22Rv1 (cell line): ENCODE measurements around the gene PCDHGB2.
"Not testable (repeated sequence)": the region's sequence is repeated elsewhere in the genome, so short reads cannot be mapped to it uniquely, and the experiment has no call there.

Experiments used
- H3K27ac ChIP-seq: fragments of 450-650 bp; 2 replicates; pipeline ENCODE4 v1.5.1; 2017
- ZFX ChIP-seq: fragments of 450-650 bp; IDR thresholded peaks from 2 replicates; pipeline ENCODE4 v1.6.1; 2017; ENCODE audit warnings: antibody characterized with exemption, borderline replicate concordance
- TF ChIP-seq, protein P1 (sequence below): fragments of 450-650 bp; IDR thresholded peaks from 2 replicates; pipeline ENCODE4 v1.5.1; 2017; ENCODE audit warnings: mild to moderate bottlenecking

Gene PCDHGB2

DNA sequence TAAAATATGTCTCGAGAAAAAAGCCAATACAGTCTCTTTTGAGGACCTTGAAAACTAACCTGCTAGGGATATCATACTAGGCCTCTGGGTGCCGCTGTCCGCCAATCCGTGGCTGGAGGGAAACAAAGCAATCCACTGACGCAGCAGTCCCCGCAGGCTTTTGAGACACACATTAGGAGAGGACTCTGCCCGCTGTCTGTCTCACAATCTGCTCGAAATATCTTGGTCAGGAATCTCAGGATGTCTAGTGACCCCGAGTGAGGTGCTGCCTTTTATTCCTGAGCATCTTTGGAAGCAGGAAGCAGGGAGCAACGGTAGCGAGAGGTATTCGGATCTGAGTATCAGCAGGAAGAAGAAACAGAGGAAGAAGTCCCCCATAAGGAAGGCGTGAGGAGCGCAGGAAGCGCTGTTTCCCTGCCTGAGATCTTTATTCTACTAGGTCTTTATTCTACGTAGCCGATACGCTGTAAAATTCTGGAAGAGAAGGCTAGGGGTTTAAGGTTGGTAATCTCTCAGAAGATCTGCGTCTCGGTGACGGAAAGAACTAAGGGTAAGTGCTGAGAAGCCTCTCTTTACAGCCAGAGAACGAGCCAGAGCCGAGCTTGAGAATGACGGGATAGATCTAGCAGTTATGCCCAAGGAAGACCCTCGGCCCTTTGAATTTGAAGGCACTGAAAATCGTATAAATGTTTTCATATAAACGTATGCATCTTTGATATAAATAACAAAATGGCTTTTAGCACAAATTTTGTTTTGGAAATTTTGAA is 33.5 kb upstream of the PCDHGB2 start:
- TF ChIP-seq, protein P1, sequence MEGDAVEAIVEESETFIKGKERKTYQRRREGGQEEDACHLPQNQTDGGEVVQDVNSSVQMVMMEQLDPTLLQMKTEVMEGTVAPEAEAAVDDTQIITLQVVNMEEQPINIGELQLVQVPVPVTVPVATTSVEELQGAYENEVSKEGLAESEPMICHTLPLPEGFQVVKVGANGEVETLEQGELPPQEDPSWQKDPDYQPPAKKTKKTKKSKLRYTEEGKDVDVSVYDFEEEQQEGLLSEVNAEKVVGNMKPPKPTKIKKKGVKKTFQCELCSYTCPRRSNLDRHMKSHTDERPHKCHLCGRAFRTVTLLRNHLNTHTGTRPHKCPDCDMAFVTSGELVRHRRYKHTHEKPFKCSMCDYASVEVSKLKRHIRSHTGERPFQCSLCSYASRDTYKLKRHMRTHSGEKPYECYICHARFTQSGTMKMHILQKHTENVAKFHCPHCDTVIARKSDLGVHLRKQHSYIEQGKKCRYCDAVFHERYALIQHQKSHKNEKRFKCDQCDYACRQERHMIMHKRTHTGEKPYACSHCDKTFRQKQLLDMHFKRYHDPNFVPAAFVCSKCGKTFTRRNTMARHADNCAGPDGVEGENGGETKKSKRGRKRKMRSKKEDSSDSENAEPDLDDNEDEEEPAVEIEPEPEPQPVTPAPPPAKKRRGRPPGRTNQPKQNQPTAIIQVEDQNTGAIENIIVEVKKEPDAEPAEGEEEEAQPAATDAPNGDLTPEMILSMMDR, result peak; percentile 92
- TF ChIP-seq ZFX, result no peak
- H3K27ac ChIP-seq, result peak overlapping the region; percentile 32; the same call in 1 of the 2 replicates

DNA sequence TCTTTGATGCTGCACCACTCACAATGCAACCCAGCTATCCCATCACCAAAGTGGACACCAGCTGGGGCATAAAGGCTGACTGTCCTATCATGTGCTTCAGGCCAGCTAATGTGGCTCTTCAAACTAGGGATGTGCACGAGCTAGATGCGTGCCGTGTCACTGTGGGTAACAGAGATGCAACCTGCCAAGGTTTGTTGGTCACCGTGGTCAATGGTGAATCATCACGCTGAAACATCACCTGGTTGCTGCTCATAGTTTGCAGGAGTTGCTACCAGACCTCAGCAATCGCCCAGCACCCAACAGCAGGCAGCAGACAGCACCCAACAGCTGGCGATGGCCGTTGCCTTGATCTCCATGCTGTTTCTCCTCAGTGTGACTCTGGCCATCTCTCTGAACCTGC is 31.6 kb upstream of the PCDHGB2 start:
- TF ChIP-seq, protein P1, result no peak
- no peak for TF ChIP-seq ZFX
- no peak overlapping the region for H3K27ac ChIP-seq

DNA sequence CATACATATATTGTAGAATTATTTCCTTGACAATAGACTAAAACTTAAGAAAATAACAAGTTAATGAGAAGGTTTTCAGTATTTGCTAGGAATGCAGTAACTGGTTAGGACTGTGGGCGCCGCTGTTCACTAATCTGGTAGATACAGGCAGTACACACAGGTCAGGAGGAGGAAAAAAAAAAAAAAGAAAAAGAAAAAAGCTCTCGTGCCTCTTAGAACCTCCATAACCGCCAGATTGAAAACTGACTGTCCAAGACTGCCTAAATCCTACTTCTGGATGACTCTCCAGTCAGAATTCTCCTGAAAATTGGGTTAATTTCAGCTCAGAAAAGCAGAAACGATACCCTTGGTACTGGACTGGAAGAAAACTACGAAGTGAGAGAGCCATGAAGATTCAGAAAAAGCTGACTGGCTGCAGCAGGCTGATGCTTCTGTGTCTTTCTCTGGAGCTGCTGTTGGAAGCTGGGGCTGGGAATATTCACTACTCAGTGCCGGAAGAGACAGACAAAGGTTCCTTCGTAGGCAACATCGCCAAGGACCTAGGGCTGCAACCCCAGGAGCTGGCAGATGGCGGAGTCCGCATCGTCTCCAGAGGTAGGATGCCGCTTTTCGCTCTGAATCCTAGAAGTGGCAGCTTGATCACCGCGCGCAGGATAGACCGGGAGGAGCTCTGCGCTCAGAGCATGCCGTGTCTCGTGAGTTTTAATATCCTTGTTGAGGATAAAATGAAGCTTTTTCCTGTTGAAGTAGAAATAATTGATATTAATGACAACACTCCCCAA is 29.3 kb upstream of the PCDHGB2 start, which contains the start of gene PCDHGA1:
PCDHGA1 (plus strand) TSS at position 216 of the 782 bp plus-strand sequence.
- TF ChIP-seq, protein P1, result peak; percentile 86
- no peak for TF ChIP-seq ZFX
- no peak within 1 kb of the TSS for H3K27ac ChIP-seq

DNA sequence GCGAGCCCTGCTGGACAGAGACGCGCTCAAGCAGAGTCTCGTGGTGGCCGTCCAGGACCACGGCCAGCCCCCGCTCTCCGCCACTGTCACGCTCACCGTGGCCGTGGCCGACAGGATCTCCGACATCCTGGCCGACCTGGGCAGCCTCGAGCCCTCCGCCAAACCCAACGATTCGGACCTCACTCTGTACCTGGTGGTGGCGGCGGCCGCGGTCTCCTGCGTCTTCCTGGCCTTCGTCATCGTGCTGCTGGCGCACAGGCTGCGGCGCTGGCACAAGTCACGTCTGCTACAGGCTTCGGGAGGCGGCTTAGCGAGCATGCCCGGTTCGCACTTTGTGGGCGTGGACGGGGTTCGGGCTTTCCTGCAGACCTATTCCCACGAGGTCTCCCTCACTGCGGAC is 27.2 kb upstream of the PCDHGB2 start:
- not testable (repeated sequence) for H3K27ac ChIP-seq

DNA sequence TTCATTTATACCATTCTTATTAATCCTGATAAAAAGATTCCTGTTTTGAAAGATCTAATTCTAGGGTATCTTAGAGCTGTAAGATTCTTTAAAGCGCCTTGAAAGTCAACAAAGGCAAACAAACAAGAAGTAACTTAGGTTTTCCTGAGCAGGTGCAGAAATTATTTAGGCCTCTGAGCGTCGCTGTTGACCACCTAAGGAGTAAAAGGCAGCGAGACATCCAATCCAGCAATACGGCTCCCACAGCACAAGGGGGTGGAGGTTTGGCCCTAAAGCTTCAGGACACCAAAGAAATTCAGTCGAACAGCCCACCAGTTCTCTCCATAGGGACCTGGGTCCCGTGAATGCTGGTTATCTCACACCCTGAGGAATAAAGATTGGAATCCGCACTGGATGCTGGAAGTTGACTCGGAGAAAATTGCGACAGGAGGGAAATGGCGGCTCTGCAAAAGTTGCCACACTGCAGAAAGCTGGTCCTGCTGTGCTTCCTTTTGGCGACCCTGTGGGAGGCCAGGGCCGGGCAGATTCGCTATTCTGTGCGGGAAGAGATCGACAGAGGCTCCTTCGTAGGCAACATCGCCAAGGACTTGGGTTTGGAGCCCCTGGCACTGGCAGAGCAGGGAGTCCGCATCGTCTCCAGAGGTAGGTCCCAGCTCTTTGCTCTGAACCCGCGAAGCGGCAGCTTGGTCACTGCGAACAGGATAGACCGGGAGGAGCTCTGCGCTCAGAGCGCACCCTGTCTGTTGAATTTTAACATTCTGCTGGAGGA is 21.1 kb upstream of the PCDHGB2 start, which contains the start of gene PCDHGA2:
PCDHGA2 (plus strand) TSS at position 223 of the 769 bp plus-strand sequence.
- TF ChIP-seq, protein P1, result peak; percentile 73
- no peak for TF ChIP-seq ZFX
- no peak within 1 kb of the TSS for H3K27ac ChIP-seq

DNA sequence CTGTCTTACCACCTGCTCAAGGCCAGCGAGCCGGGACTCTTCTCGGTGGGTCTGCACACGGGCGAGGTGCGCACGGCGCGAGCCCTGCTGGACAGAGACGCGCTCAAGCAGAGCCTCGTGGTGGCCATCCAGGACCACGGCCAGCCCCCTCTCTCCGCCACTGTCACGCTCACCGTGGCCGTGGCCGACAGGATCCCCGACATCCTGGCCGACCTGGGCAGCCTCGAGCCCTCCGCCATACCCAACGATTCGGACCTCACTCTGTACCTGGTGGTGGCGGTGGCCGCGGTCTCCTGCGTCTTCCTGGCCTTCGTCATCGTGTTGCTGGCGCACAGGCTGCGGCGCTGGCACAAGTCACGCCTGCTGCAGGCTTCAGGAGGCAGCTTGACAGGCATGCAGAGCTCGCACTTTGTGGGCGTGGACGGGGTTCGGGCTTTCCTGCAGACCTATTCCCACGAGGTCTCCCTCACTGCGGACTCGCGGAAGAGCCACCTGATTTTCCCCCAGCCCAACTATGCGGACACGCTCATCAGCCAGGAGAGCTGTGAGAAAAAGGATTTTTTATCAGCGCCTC is 18.9 kb upstream of the PCDHGB2 start:
- H3K27ac ChIP-seq, result not testable (repeated sequence)

DNA sequence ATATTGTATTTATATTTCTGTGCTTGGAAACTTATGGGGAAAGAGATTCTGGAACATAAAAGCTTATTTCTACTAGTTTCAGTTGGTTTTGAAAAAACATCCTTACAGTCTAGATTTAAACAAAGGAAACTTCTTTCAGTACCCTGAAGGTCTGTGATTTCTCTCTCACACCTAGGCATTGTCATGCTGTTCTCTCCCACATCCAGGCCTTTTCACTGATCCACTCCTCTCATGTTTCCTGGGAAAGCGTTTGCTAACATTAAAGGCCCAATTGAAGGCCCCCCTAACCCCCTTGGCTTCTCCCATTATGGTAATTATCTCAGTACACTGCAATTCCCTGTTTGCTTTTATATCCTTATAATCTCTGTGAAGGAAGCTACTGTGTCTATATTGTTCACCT is 17.0 kb upstream of the PCDHGB2 start:
- no peak for TF ChIP-seq ZFX
- TF ChIP-seq, protein P1, result no peak
- no peak overlapping the region for H3K27ac ChIP-seq
